Cardiac fibroblast (primary cell): ENCODE results near the gene MAPK12.

ENCODE experiments used
- DNase-seq, 2 donors: peaks; one replicate each; pipeline versions ENCODE4 v3.0.0 to v3.0.0-alpha.2; 2010; ENCODE audit warnings: low read depth in 2 of 2
- H3K4me3 ChIP-seq, 2 donors: replicated peaks in 1 of 2; 1 replicate in 1 of 2; 2 replicates in 1 of 2; pipeline ENCODE4 v1.5.1; 2011; ENCODE audit warnings: low read depth in 2 of 2, low read length in 2 of 2, mild to moderate bottlenecking in 2 of 2, moderate library complexity in 1 of 2
- CTCF ChIP-seq: IDR thresholded peaks from one replicate; pipeline ENCODE4 v1.5.1; 2011; ENCODE audit warnings: low read depth, mild to moderate bottlenecking, low read length, inconsistent platforms

MAPK12 gene

GRCh38 chr22:50299785-50300619 lies 38.5 kb upstream of the MAPK12 start:
- H3K4me3 ChIP-seq = no peak overlapping the region
- DNase-seq = no peak
- no peak for TF ChIP-seq CTCF

GRCh38 chr22:50298937-50299784 lies 37.7 kb upstream of the MAPK12 start:
- no peak overlapping the region for H3K4me3 ChIP-seq
- DNase-seq = no peak
- no peak for TF ChIP-seq CTCF

GRCh38 chr22:50298266-50298637 lies 36.8 kb upstream of the MAPK12 start:
- TF ChIP-seq CTCF = no peak
- no peak overlapping the region for H3K4me3 ChIP-seq
- no peak for DNase-seq

- no peak for TF ChIP-seq CTCF
- H3K4me3 ChIP-seq = no peak overlapping the region
- DNase-seq = no peak
These were observed 36.2 kb upstream of the MAPK12 start for GRCh38 chr22:50297510-50298265.

- no peak for DNase-seq
- TF ChIP-seq CTCF = no peak
- H3K4me3 ChIP-seq = no peak overlapping the region
These were observed 35.4 kb upstream of the MAPK12 start for GRCh38 chr22:50296658-50297490.

GRCh38 chr22:50294319-50294656 lies 32.8 kb upstream of the MAPK12 start:
- DNase-seq = no peak
- no peak for TF ChIP-seq CTCF
- H3K4me3 ChIP-seq = no peak overlapping the region
